NT2/D1 (cell line): ENCODE measurements around the gene CAMTA1.

Source experiments
- SUZ12 ChIP-seq: IDR thresholded peaks from 2 replicates; pipeline ENCODE4 v1.6.1; 2011; ENCODE audit not compliant: insufficient read length, insufficient read depth; ENCODE audit errors: extremely low read depth
- YY1 ChIP-seq: IDR thresholded peaks from 2 replicates; pipeline ENCODE4 v1.6.1; 2011; ENCODE audit not compliant: insufficient read length, insufficient read depth

DNA sequence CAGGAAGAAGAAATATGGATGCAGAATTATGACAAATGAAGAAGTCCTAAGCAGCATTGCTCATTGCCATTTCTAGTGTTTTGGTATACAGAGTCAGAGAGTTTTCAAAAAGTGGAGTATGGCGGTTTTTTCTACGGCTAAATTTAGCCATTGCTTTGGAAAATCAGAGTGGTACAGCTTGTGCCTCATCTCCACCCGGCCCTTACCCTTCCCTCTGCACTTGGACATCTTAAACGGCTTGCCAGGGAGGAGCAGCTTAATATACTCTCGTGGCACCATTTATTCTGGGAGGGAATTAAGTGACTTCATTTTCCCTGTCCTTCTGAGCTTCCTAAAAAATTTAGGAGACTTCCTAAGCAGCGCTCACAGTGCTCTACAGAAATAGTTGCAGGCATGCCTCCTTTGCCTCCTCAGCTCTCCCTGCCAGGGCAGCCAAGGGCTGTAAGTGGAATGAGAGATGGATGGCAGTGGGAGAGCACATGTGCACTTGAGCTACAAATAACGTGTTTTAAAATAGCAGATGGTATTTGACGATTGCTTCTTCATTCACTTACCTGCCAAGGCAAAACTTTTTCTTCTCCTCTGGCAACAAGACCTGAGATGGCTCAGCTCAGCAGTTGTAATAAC lies 934.3 kb downstream of the CAMTA1 start:
- TF ChIP-seq SUZ12, result no peak
- no peak for TF ChIP-seq YY1
